ENCODE measurements around the gene HIPK2.

The HIPK2 gene

GRCh38 chr7:139541600-139542307 lies 236.0 kb downstream of the HIPK2 start:
- Histone ChIP-seq H3K4me2 (ENCODE audit: low read depth, low read length, poor library complexity, severe bottlenecking) (no peak overlapping the region), H3K9me3 (ENCODE audit: insufficient read depth, low read depth, low read length) (no peaks in the 10 kb centered on the region), H3K4me3 (ENCODE audit: low read length, poor library complexity, severe bottlenecking) (no peak overlapping the region), H3K9me2 (replicated peaks; ENCODE audit: low read depth, low read length) (no peaks in the 10 kb centered on the region), H2AFZ (ENCODE audit: low read length) (no peak overlapping the region), H3K9ac (ENCODE audit: low read depth, low read length, poor library complexity, severe bottlenecking) (no peak overlapping the region), H4K20me1 (ENCODE audit: insufficient read depth, low read length, poor library complexity, severe bottlenecking) (no peaks in the 10 kb centered on the region), H3K36me3 (ENCODE audit: insufficient read depth, low read length) (no peaks in the 10 kb centered on the region), H3K4me1 (ENCODE audit: insufficient read depth, low read length, poor library complexity, severe bottlenecking) (no peaks in the 10 kb centered on the region), H3K79me2 (ENCODE audit: insufficient read depth, low read length) (no peaks in the 10 kb centered on the region), H3F3A (ENCODE audit: low read depth) (no peaks in the 10 kb centered on the region), H3K27me3 (ENCODE audit: insufficient read depth, low read length, poor library complexity, severe bottlenecking) (no peaks in the 10 kb centered on the region)
- no peak for TF ChIP-seq EZH2phosphoT487 (IDR thresholded peaks at IDR 0.05; ENCODE audit: borderline replicate concordance)
- TF ChIP-seq CTCF (conservative IDR thresholded peaks at IDR 0.05; ENCODE audit: low read length): no peak

GRCh38 chr7:139540203-139540602 lies 237.6 kb downstream of the HIPK2 start:
- Histone ChIP-seq H3F3A (ENCODE audit: low read depth) (no peaks in the 10 kb centered on the region), H4K20me1 (ENCODE audit: insufficient read depth, low read length, poor library complexity, severe bottlenecking) (no peaks in the 10 kb centered on the region), H2AFZ (ENCODE audit: low read length) (no peak overlapping the region), H3K4me3 (ENCODE audit: low read length, poor library complexity, severe bottlenecking) (no peak overlapping the region), H3K79me2 (ENCODE audit: insufficient read depth, low read length) (no peaks in the 10 kb centered on the region), H3K9me3 (ENCODE audit: insufficient read depth, low read depth, low read length) (no peaks in the 10 kb centered on the region), H3K27me3 (ENCODE audit: insufficient read depth, low read length, poor library complexity, severe bottlenecking) (no peaks in the 10 kb centered on the region), H3K9me2 (replicated peaks; ENCODE audit: low read depth, low read length) (no peaks in the 10 kb centered on the region), H3K4me2 (ENCODE audit: low read depth, low read length, poor library complexity, severe bottlenecking) (no peak overlapping the region), H3K4me1 (ENCODE audit: insufficient read depth, low read length, poor library complexity, severe bottlenecking) (no peaks in the 10 kb centered on the region), H3K9ac (ENCODE audit: low read depth, low read length, poor library complexity, severe bottlenecking) (no peak overlapping the region), H3K36me3 (ENCODE audit: insufficient read depth, low read length) (no peaks in the 10 kb centered on the region)
- TF ChIP-seq EZH2phosphoT487 (IDR thresholded peaks at IDR 0.05; ENCODE audit: borderline replicate concordance) (no peak), CTCF (conservative IDR thresholded peaks at IDR 0.05; ENCODE audit: low read length) (no peak)

GRCh38 chr7:139538881-139539635 lies 238.7 kb downstream of the HIPK2 start:
- no peak for TF ChIP-seq EZH2phosphoT487 (IDR thresholded peaks at IDR 0.05; ENCODE audit: borderline replicate concordance)
- TF ChIP-seq CTCF (conservative IDR thresholded peaks at IDR 0.05; ENCODE audit: low read length): no peak
- no peaks in the 10 kb centered on the region for H3F3A ChIP-seq (ENCODE audit: low read depth)
- H3K4me1 ChIP-seq (ENCODE audit: insufficient read depth, low read length, poor library complexity, severe bottlenecking): no peaks in the 10 kb centered on the region
- H3K36me3 ChIP-seq (ENCODE audit: insufficient read depth, low read length): no peaks in the 10 kb centered on the region
- no peak overlapping the region for H3K4me2 ChIP-seq (ENCODE audit: low read depth, low read length, poor library complexity, severe bottlenecking)
- H3K27me3 ChIP-seq (ENCODE audit: insufficient read depth, low read length, poor library complexity, severe bottlenecking): no peaks in the 10 kb centered on the region
- no peak overlapping the region for H3K4me3 ChIP-seq (ENCODE audit: low read length, poor library complexity, severe bottlenecking)
- no peaks in the 10 kb centered on the region for H4K20me1 ChIP-seq (ENCODE audit: insufficient read depth, low read length, poor library complexity, severe bottlenecking)
- no peaks in the 10 kb centered on the region for H3K79me2 ChIP-seq (ENCODE audit: insufficient read depth, low read length)
- no peak overlapping the region for H2AFZ ChIP-seq (ENCODE audit: low read length)
- no peaks in the 10 kb centered on the region for H3K9me3 ChIP-seq (ENCODE audit: insufficient read depth, low read depth, low read length)
- H3K9me2 ChIP-seq (replicated peaks; ENCODE audit: low read depth, low read length): no peaks in the 10 kb centered on the region
- no peak overlapping the region for H3K9ac ChIP-seq (ENCODE audit: low read depth, low read length, poor library complexity, severe bottlenecking)
